CD4-positive, alpha-beta T cell treated with Interleukin-6 for 4 hours (primary cell): ENCODE data around the gene ITPRIPL1.

Experiments
- DNase-seq: peaks from one replicate; pipeline ENCODE4 v3.0.0-alpha.2; 2020; ENCODE audit warnings: mixed read lengths

ITPRIPL1 gene

GRCh38 chr2:96323849-96324248, 1.3 kb upstream of the ITPRIPL1 start:
- no peak for DNase-seq

GRCh38 chr2:96324721-96325040, 436 bp upstream of the ITPRIPL1 start:
- peak; percentile 21 for DNase-seq

DNA sequence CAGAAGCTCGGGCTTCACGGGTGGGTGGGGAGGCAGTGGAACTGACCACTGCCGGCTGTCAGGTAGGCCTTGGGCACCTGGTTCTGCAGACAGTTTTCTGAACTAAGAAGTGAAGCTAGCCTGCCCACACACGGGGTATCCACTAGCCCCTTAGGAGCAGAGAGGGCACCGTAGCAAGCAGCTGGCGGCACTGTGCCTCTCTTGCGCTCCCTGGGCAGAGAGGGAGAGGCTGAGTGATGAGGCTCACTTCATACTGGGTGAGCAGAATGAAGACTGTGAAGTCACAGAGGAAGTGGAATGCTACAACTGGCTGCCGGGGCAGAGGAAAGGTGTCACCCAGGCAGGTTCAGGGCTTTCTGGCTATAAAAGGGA, 753 bp downstream of the ITPRIPL1 start:
- peak; percentile 64 for DNase-seq

- no peak for DNase-seq
Observed at GRCh38 chr2:96326564-96326963, 1.4 kb downstream of the ITPRIPL1 start.

- DNase-seq = no peak
Observed at GRCh38 chr2:96326990-96327820, 2.1 kb downstream of the ITPRIPL1 start.

GRCh38 chr2:96329456-96329855, 4.3 kb downstream of the ITPRIPL1 start:
- DNase-seq = no peak

DNA sequence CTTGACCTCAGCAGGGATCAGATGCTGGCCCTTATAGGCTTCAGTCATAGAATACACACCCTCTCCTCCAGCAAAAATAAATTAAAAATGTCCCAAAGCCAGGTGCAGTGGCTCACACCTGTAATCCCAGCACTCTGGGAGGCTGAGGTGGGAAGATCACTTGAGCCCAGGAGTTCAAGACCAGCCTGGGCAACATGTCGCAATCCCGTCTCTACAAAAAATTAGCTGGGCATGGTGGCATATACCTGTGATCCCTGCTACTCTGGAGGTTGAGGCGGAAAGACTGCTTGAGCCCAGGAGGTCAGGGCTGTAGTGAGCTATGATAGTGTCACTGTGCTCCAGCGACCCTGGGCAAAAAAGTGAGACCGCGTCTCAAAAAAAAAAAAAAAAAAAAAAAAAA, 4.8 kb downstream of the ITPRIPL1 start:
- DNase-seq = no peak

GRCh38 chr2:96330407-96330806, 5.3 kb downstream of the ITPRIPL1 start:
- DNase-seq = no peak

GRCh38 chr2:96333708-96334107, 8.6 kb downstream of the ITPRIPL1 start:
- no peak for DNase-seq

DNA sequence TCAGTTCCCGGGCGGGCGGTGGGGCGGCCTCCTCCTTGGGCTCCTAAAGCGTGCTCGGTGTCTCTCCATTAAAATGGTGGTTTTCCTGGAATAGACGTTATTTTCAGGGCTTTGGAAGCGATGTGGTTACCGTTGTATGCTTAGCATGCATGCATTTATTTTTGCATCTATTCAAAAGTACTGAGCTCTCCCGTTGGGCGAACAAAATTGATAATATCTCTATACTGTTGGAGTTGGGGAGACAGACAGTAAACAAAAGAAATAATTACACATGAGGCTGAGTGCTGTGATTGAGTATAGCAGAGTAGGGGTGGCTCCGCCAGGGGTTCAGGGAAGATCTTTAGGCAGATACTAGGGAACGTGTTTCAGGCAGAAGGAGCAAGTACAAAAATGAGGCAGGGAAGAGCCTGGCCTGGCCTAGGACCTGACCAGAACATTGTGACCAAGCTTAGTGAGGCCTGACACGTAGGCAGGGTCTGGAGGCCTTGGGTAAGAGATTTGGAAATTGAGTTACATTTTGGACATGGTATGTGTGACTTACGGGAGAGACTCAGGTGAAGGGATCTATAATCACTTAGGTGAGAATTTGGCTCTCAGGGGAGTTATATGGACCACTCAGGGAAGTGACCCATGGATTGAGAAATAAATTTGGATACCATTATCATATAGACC, 11.1 kb downstream of the ITPRIPL1 start:
- DNase-seq = no peak

DNA sequence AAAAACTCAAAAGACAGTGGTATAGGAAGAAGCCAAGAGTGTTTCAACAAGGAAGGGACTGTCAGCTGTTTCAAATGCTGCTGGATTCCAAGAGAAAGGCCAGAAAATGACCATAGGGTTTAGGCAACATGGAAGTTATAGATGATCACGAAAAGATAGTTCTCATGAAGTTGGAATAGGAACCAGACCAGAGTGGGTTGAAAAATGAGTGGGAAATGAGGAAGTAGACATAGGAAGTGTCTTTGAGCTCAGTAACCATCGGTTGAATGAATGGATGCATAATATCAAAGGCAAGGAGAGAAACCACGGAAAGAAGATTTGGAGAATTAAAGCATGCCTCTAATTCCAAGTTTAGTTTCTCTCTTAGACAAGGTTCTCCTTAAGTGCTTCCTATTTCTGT, 11.8 kb downstream of the ITPRIPL1 start:
- DNase-seq = no peak

- no peak for DNase-seq
Observed at GRCh38 chr2:96340493-96341414, 15.6 kb downstream of the ITPRIPL1 start.

GRCh38 chr2:96341641-96342040, 16.5 kb downstream of the ITPRIPL1 start:
- DNase-seq = no peak

DNA sequence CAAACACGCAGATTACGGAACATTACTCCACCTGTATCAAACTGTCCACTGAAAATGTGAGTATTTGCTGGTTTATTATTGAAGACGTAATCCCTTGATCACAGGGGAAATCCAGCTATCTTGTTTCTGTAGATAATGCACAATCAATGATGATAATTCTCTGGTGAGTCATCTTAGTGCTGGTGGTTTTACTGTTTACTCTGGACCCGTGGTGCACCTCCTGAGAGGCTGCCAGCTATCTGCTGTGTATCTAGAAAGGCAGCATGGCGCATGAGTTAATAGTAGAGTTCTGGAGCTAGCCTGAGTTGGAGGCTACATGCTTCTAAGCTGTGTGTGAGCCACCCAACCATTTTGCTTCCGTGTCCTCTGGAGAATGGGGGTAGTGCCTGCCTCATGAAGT, 17.0 kb downstream of the ITPRIPL1 start:
- DNase-seq = peak; percentile 59

GRCh38 chr2:96344011-96344410, 18.9 kb downstream of the ITPRIPL1 start:
- peak; percentile 62 for DNase-seq

GRCh38 chr2:96345438-96345837, 20.3 kb downstream of the ITPRIPL1 start:
- DNase-seq = peak; percentile 30

- DNase-seq = no peak
Observed at GRCh38 chr2:96345868-96346462, 20.8 kb downstream of the ITPRIPL1 start.

- no peak for DNase-seq
Observed at GRCh38 chr2:96347395-96347794, 22.3 kb downstream of the ITPRIPL1 start.

- DNase-seq = no peak
Observed at GRCh38 chr2:96353032-96353561, 28.0 kb downstream of the ITPRIPL1 start.

DNA sequence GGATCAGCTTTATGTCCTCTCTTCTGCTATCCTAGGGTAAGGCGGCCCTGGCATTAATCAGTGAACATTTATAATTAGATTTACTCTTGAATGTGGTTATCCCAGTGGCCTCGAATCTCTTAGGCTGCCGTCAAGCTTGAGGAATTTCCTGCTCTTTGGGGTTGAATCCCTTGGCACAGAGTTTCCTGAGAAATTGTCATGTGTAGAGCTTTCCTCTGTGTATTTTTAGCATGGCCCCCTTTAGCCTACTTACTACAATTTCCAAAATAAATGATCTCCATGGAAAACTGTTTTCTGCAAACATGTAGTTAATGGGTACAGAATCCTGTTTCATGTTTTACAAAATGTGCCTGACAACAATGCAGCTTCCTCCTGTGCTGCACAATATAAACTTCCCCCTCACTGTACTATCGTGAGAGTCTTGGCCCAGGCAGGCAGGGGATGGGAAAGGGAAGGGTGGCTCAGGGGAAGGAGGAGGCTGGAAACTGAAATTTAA, 28.5 kb downstream of the ITPRIPL1 start:
- DNase-seq = no peak

DNA sequence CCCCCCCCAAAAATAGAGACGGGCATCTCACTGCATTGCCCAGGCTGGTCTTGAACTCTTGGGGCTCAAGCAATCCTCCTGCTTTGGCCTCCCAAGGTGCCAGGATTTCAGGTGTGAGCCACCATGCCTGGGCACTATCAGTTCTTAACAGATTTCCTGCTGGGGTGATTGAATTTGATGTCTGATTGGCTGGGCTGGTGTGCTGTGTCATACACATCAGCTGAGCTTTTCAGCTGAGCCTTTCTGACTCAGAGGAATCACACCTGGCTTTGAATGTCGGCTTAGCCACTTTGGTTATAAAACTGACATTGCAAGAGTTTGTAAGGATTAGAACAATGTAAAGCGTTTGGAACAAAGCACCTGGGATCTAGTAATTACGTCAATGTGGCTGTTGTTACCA, 29.4 kb downstream of the ITPRIPL1 start:
- no peak for DNase-seq

GRCh38 chr2:96356889-96357288, 31.8 kb downstream of the ITPRIPL1 start:
- no peak for DNase-seq

GRCh38 chr2:96359310-96359709, 34.2 kb downstream of the ITPRIPL1 start:
- DNase-seq = peak; percentile 68
